ENCODE data around the gene KRTAP10-2.

Gene KRTAP10-2

GRCh38 chr21:44513389-44514217 is 37.7 kb downstream of the KRTAP10-2 start:
- Histone ChIP-seq H3K9me3 (ENCODE audit: insufficient read depth, low read length) (no peaks in the 10 kb centered on the region), H3K9me2 (replicated peaks; ENCODE audit: insufficient read depth, low read length) (no peaks in the 10 kb centered on the region), H3K27me3 (ENCODE audit: low read length) (no peaks in the 10 kb centered on the region), H3K36me3 (ENCODE audit: low read length) (no peaks in the 10 kb centered on the region), H3F3A (ENCODE audit: insufficient read depth) (no peaks in the 10 kb centered on the region), H3K4me2 (ENCODE audit: low read depth, low read length, poor library complexity, severe bottlenecking) (no peak overlapping the region), H2AFZ (ENCODE audit: low read depth, low read length, severe bottlenecking) (no peak overlapping the region), H3K79me2 (ENCODE audit: insufficient read depth, low read length) (no peaks in the 10 kb centered on the region), H3K27ac (ENCODE audit: low read depth, low read length) (no peak overlapping the region), H3K9ac (ENCODE audit: low read length) (no peak overlapping the region), H3K4me3 (ENCODE audit: insufficient read depth, low read length, poor library complexity, severe bottlenecking) (no peak overlapping the region), H4K20me1 (ENCODE audit: low read depth, low read length) (no peaks in the 10 kb centered on the region)
- TF ChIP-seq EZH2phosphoT487 (conservative IDR thresholded peaks at IDR 0.05; ENCODE audit: low read length), result no peak
- TF ChIP-seq, protein P1, sequence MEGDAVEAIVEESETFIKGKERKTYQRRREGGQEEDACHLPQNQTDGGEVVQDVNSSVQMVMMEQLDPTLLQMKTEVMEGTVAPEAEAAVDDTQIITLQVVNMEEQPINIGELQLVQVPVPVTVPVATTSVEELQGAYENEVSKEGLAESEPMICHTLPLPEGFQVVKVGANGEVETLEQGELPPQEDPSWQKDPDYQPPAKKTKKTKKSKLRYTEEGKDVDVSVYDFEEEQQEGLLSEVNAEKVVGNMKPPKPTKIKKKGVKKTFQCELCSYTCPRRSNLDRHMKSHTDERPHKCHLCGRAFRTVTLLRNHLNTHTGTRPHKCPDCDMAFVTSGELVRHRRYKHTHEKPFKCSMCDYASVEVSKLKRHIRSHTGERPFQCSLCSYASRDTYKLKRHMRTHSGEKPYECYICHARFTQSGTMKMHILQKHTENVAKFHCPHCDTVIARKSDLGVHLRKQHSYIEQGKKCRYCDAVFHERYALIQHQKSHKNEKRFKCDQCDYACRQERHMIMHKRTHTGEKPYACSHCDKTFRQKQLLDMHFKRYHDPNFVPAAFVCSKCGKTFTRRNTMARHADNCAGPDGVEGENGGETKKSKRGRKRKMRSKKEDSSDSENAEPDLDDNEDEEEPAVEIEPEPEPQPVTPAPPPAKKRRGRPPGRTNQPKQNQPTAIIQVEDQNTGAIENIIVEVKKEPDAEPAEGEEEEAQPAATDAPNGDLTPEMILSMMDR (IDR thresholded peaks at IDR 0.05; ENCODE audit: insufficient read depth, low read length, poor library complexity, severe bottlenecking), result no peak

- H3K4me3 ChIP-seq (ENCODE audit: insufficient read depth, low read length, poor library complexity, severe bottlenecking), result no peak overlapping the region
- TF ChIP-seq, protein P1 (IDR thresholded peaks at IDR 0.05; ENCODE audit: insufficient read depth, low read length, poor library complexity, severe bottlenecking), result no peak
- no peak for TF ChIP-seq EZH2phosphoT487 (conservative IDR thresholded peaks at IDR 0.05; ENCODE audit: low read length)
- no peaks in the 10 kb centered on the region for H3K9me3 ChIP-seq (ENCODE audit: insufficient read depth, low read length)
- H3K9ac ChIP-seq (ENCODE audit: low read length), result no peak overlapping the region
- no peak overlapping the region for H2AFZ ChIP-seq (ENCODE audit: low read depth, low read length, severe bottlenecking)
- H3K36me3 ChIP-seq (ENCODE audit: low read length), result no peaks in the 10 kb centered on the region
- no peaks in the 10 kb centered on the region for H3K79me2 ChIP-seq (ENCODE audit: insufficient read depth, low read length)
- no peak overlapping the region for H3K27ac ChIP-seq (ENCODE audit: low read depth, low read length)
- H4K20me1 ChIP-seq (ENCODE audit: low read depth, low read length), result no peaks in the 10 kb centered on the region
- H3K27me3 ChIP-seq (ENCODE audit: low read length), result no peaks in the 10 kb centered on the region
- no peaks in the 10 kb centered on the region for H3F3A ChIP-seq (ENCODE audit: insufficient read depth)
- no peaks in the 10 kb centered on the region for H3K9me2 ChIP-seq (replicated peaks; ENCODE audit: insufficient read depth, low read length)
- no peak overlapping the region for H3K4me2 ChIP-seq (ENCODE audit: low read depth, low read length, poor library complexity, severe bottlenecking)
Measured at GRCh38 chr21:44512496-44513388, 38.6 kb downstream of the KRTAP10-2 start.

- TF ChIP-seq, protein P1 (IDR thresholded peaks at IDR 0.05; ENCODE audit: insufficient read depth, low read length, poor library complexity, severe bottlenecking), result no peak
- no peak for TF ChIP-seq EZH2phosphoT487 (conservative IDR thresholded peaks at IDR 0.05; ENCODE audit: low read length)
- Histone ChIP-seq H3K4me3 (ENCODE audit: insufficient read depth, low read length, poor library complexity, severe bottlenecking) (no peak overlapping the region), H3K9me2 (replicated peaks; ENCODE audit: insufficient read depth, low read length) (no peaks in the 10 kb centered on the region), H3K9me3 (ENCODE audit: insufficient read depth, low read length) (no peaks in the 10 kb centered on the region), H3K9ac (ENCODE audit: low read length) (no peak overlapping the region), H2AFZ (ENCODE audit: low read depth, low read length, severe bottlenecking) (no peak overlapping the region), H3K4me2 (ENCODE audit: low read depth, low read length, poor library complexity, severe bottlenecking) (no peak overlapping the region), H3K27ac (ENCODE audit: low read depth, low read length) (no peak overlapping the region), H3F3A (ENCODE audit: insufficient read depth) (no peaks in the 10 kb centered on the region), H3K36me3 (ENCODE audit: low read length) (no peaks in the 10 kb centered on the region), H4K20me1 (ENCODE audit: low read depth, low read length) (no peaks in the 10 kb centered on the region), H3K79me2 (ENCODE audit: insufficient read depth, low read length) (no peaks in the 10 kb centered on the region), H3K27me3 (ENCODE audit: low read length) (no peaks in the 10 kb centered on the region)
Measured at GRCh38 chr21:44511938-44512275, 39.4 kb downstream of the KRTAP10-2 start.
